Transverse colon (tissue), 4 donors: Measurements from ENCODE around the gene COL21A1.

Source experiments
- EP300 ChIP-seq: sonication (generic); formaldehyde crosslinking; IDR thresholded peaks from one replicate; pipeline ENCODE4 v1.6.1; 2017; ENCODE audit warnings: antibody characterized with exemption, low read depth
- POLR2A ChIP-seq: fragments of 450-650 bp; IDR thresholded peaks from one replicate; pipeline ENCODE4 v1.6.1; 2016; ENCODE audit warnings: antibody characterized with exemption, mild to moderate bottlenecking, moderate library complexity
- POLR2AphosphoS5 ChIP-seq, 3 donors: sonication (generic); formaldehyde crosslinking; IDR thresholded peaks; one replicate each; pipeline ENCODE4 v1.6.1; 2016; ENCODE audit warnings: antibody characterized with exemption in 3 of 3
- TF ChIP-seq, protein P1 (sequence below), 5 experiments: fragments of 200-600 bp in 3 of 5; fragments of 450-650 bp in 2 of 5; sonication (generic) in 3 of 5; IDR thresholded peaks; 1 replicate in 2 of 5; 2 replicates in 3 of 5; pipeline ENCODE4 v1.5.1; 2016 to 2017; ENCODE audit warnings: antibody characterized with exemption in 5 of 5, inconsistent platforms in 3 of 5, mild to moderate bottlenecking in 2 of 5, moderate library complexity in 1 of 5

DNA sequence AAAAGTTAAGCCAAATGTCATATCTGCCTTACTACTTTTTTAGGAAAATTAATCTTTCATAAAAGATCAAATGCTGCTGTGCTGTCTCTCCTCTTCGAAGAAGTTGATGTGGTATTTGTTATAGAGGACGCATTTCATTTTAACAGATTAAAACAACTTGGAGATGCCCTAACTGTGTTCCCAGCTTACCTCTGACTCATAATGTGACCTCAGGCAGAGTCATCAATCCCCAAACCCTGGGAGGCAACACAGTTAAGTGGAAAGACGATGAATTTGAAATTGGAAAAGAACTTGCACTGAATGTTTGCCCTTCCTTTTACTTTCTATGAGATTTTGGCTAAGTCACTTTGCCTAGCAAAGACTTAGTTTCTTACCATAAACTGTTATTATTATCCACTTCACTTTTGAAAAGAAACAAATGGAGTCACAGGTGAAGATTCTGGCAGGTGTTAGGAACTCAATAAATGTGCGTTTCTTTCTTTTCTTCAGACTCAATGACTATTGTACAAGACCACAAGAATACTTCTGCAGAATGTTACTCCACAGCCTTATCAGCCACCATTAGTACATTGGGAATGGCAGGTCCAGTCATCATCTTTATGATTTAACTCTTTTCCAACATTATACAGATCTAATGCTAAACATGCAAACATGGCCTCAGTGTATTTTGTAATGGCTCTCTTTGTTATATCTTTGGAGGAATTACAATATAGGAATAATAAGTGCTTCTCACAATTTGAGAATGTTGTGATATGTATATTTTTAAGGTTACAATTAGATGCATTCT is 102.6 kb downstream of the COL21A1 start:
- TF ChIP-seq, protein P1, sequence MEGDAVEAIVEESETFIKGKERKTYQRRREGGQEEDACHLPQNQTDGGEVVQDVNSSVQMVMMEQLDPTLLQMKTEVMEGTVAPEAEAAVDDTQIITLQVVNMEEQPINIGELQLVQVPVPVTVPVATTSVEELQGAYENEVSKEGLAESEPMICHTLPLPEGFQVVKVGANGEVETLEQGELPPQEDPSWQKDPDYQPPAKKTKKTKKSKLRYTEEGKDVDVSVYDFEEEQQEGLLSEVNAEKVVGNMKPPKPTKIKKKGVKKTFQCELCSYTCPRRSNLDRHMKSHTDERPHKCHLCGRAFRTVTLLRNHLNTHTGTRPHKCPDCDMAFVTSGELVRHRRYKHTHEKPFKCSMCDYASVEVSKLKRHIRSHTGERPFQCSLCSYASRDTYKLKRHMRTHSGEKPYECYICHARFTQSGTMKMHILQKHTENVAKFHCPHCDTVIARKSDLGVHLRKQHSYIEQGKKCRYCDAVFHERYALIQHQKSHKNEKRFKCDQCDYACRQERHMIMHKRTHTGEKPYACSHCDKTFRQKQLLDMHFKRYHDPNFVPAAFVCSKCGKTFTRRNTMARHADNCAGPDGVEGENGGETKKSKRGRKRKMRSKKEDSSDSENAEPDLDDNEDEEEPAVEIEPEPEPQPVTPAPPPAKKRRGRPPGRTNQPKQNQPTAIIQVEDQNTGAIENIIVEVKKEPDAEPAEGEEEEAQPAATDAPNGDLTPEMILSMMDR (IDR thresholded peaks at IDR 0.05) = no peak
- no peak for TF ChIP-seq POLR2A
- no peak for TF ChIP-seq POLR2AphosphoS5 (IDR thresholded peaks at IDR 0.05)
- no peak for TF ChIP-seq EP300
